SKM-1 (cell line): Measurements from ENCODE around the gene LDB1.
A peak's percentile ranks its signal among the peaks of the same experiment; 100 is the strongest.

ENCODE experiments used
- DNase-seq: peaks from one replicate; lab custom pipeline; 2025; ENCODE audit not compliant: unreplicated experiment; lab: John Stamatoyannopoulos, UW

The LDB1 gene, protein sequence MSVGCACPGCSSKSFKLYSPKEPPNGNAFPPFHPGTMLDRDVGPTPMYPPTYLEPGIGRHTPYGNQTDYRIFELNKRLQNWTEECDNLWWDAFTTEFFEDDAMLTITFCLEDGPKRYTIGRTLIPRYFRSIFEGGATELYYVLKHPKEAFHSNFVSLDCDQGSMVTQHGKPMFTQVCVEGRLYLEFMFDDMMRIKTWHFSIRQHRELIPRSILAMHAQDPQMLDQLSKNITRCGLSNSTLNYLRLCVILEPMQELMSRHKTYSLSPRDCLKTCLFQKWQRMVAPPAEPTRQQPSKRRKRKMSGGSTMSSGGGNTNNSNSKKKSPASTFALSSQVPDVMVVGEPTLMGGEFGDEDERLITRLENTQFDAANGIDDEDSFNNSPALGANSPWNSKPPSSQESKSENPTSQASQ

DNA sequence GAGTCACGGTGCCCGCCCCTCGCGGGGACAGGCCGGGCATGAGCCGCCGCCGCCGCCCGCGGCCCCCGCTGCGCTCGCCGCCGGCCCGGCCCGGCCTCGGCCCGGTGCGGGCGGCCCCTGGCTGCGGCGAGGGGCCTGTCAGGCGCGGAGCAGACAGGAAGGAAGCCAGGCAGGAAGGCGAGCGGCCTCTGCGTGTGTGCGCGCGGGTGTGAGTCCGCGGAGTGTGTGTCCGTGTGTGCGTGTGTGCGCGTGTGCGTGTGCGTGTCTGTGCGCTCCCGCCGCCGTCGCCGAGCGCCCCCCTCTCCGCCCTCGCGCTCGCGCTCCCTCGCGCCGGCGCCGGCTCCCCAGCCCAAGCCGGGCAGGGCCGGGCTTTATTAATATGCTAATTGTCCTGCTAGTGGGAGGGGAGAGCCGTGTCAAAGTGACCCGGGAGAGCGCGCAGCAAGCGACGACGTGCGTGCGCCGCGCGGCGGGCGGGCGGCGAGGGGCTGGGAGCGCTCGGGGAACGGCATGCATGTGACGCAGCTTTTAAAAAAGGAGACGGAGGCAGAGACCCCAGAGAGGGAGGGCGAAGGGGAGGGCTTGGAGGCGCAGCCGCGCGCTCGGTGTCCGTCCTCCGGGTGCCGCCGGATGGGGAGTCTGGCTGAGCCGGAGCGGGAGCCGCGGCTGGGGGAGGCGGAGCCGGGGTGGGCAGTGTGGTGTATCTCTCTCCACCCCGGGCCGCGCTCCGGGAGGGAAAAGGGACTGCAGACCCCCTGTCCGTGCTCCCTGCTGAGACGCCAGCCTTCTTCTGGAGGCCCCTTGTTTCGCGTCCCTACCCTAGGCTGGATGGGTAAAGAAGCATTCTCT, at the start of gene LDB1:
Gene LDB1 (minus strand): TSS at position 227 of the 849 bp plus-strand sequence. CDS start 258 bp downstream, outside the sequence.
- peak; percentile 68 for DNase-seq

DNA sequence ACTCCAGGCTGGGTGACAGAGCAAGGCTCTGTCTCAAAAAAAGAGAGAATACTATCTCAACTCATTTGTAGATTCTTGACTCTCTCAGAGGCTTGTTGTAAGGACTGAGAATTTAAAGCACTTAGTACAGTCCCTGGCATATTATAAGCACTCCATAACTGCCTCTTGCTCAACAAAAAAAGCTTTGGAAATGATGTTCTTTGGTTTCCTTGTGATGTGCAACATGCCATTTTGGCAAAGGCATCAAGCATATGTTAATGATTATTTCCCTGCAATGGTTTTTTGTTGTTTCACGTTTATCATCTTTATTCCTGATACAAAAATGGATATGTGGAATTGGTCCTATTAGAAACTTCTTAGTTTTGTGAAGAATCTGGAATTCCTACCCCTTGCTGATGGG, 47.7 kb upstream of the LDB1 start:
- no peak for DNase-seq

DNA sequence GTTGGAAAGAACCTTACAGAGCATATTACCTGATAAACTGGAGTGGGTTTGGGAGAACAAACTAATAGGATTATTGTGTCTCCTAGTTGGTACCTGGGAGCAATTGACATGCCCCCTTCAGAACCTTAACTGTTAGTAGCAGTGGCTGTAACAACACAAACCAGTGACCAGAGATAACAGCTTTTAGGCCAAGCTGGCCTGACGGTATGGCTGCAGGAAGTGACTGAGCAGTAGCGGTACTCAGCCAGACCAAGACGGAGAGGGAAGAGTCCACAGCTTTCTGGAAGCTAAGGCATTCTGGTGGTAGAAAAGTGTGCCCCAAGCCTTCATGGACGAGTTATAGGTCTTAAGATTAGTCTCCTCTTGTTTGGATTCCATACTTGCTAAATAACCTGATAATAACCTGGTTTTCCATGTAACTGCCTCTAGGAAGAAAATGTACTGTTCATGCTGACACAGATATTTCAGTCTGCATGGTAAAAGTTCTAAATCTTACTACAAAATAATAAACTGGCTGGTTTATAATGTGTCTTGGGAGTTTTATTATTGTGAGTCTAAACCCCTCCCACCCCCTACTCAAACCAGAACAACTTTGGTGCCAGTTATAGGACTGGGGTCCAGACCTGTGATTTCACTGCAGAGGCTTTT, 43.3 kb upstream of the LDB1 start:
- DNase-seq, result no peak

GRCh38 chr10:102159831-102160230, 39.7 kb upstream of the LDB1 start:
- no peak for DNase-seq

- DNase-seq, result no peak
Observed at GRCh38 chr10:102159051-102159597, 39.0 kb upstream of the LDB1 start.

DNA sequence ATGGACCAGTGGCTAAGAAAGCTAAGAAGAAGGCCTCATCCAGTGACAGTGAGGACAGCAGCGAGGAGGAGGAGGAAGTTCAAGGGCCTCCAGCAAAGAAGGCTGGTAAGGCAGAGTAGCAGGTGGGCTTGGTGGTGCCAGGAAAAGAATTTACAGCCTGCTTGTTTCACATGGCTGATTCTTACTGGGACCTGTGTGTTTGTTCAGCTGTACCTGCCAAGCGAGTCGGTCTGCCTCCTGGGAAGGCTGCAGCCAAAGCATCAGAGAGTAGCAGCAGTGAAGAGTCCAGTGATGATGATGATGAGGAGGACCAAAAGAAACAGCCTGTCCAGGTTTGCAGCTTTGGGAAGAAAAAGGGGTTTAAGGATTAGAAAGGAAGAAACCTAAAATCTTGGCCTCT, 37.1 kb upstream of the LDB1 start:
- no peak for DNase-seq

DNA sequence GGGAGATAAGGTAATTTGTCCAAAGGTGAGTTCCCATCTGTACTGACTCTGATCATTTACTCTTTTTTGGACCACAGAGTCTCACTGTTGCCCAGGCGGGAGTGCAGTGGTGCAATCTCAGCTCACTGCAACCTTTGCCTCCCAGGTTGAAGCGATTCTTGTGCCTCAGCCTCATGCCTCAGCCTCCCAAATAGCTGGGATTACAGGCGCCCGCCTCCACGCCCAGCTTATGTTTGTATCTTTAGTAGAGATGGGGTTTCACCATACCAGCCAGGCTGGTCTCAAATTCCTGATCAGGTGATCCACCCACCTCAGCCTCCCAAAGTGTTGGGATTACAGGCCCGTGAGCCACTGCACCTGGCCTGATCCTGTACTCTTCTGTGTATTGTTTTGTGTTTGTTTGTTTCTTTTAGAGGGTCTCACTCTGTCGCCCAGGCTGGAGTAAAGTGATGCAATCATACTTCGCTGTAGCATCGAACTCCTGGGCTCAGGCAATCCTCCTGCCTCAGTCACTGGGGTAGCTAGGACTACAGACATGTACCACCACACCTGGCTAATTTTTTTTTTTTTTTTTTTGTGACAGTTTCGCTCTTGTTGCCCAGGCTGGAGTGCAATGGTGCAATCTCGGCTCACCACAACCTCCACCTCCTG, 34.4 kb upstream of the LDB1 start:
- DNase-seq, result no peak

GRCh38 chr10:102153093-102153620, 33.0 kb upstream of the LDB1 start:
- DNase-seq, result no peak

- no peak for DNase-seq
Observed at GRCh38 chr10:102152545-102152890, 32.4 kb upstream of the LDB1 start.

- DNase-seq, result peak; percentile 96
Observed at GRCh38 chr10:102151774-102152544, 31.8 kb upstream of the LDB1 start, which contains the start of gene NOLC1. Gene NOLC1, plus strand, starts transcription at chr10:102152389. Its CDS starts 22 bp downstream, at chr10:102152411.

DNA sequence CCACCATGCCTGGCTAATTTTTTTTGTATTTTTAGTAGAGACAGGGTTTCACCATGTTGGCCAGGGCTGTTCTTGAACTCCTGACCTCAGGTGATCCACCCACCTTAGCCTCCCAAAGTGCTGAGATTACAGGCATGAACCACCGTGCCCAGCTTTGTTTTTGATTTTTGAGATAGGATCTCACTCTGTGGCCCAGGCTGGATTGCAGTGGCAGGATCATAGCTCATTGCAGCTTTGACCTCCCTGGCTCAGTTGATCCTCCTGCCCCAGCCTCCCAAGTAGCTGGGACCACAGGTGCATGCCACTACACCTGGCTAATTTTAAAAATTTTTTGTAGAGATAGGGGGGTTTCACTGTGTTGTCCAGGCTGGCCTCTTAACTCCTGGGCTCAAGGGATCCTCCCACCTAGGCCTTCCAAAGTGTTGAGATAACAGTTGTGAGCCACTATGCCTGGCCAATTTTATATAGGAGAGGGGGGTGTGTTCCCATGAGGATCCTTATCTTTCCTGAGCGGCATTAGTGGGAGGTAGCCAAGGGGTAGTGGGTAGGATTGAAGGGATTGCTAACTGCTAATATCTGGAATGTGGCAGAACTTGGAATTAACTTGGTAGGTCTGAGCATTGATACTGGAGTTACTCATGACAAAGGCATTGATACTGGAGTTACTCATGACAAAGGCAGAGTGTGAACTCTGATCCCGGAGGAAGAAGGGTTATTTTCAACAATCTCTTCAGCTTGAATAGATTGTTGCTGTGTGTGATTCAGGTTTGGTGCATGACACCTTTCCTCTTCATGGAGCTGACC, 31.0 kb upstream of the LDB1 start:
- DNase-seq, result no peak

GRCh38 chr10:102148275-102148674, 28.1 kb upstream of the LDB1 start:
- DNase-seq, result no peak

- no peak for DNase-seq
Observed at GRCh38 chr10:102147561-102147960, 27.4 kb upstream of the LDB1 start.

GRCh38 chr10:102146971-102147428, 26.8 kb upstream of the LDB1 start:
- DNase-seq, result no peak

GRCh38 chr10:102141583-102142107, 21.5 kb upstream of the LDB1 start:
- DNase-seq, result no peak

GRCh38 chr10:102140913-102141540, 20.9 kb upstream of the LDB1 start:
- DNase-seq, result no peak

GRCh38 chr10:102140218-102140617, 20.1 kb upstream of the LDB1 start:
- no peak for DNase-seq
